Activated T-cell treated with anti-CD3 and anti-CD28 coated beads, Interleukin-2, amount 50 U/mL, for 1 hour (primary cell): ENCODE results near the gene TXNRD2.
A peak's percentile ranks its signal among the peaks of the same experiment; 100 is the strongest.

Source experiments
- DNase-seq: peaks from one replicate; pipeline ENCODE4 v3.0.0-alpha.2; 2020

Gene TXNRD2

GRCh38 chr22:19941365-19942082 lies at the start of gene TXNRD2, which contains the start of gene COMT:
TSS of gene TXNRD2 (minus strand) at chr22:19941818. CDS start at chr22:19941803, 15 bp downstream.
TSS of gene COMT (plus strand) at chr22:19941772. CDS start at chr22:19962527, 20,755 bp downstream.
- peak; percentile 76 for DNase-seq

GRCh38 chr22:19991395-19991644 lies 49.7 kb upstream of the TXNRD2 start:
- DNase-seq: no peak

GRCh38 chr22:19990609-19991394 lies 49.2 kb upstream of the TXNRD2 start:
- no peak for DNase-seq

GRCh38 chr22:19990188-19990587 lies 48.6 kb upstream of the TXNRD2 start:
- DNase-seq: no peak

- DNase-seq: no peak
These were observed 48.1 kb upstream of the TXNRD2 start for GRCh38 chr22:19989725-19990067.

- no peak for DNase-seq
These were observed 47.5 kb upstream of the TXNRD2 start for GRCh38 chr22:19988965-19989724.

- no peak for DNase-seq
These were observed 46.8 kb upstream of the TXNRD2 start for GRCh38 chr22:19988331-19988808.

- no peak for DNase-seq
These were observed 46.0 kb upstream of the TXNRD2 start for GRCh38 chr22:19987394-19988306.

- DNase-seq: peak; percentile 73
These were observed 45.1 kb upstream of the TXNRD2 start for GRCh38 chr22:19986410-19987341.

- no peak for DNase-seq
These were observed 44.4 kb upstream of the TXNRD2 start for GRCh38 chr22:19986011-19986409.

GRCh38 chr22:19984851-19985811 lies 43.5 kb upstream of the TXNRD2 start:
- no peak for DNase-seq

GRCh38 chr22:19984201-19984753 lies 42.7 kb upstream of the TXNRD2 start:
- DNase-seq: no peak

- DNase-seq: no peak
These were observed 42.1 kb upstream of the TXNRD2 start for GRCh38 chr22:19983741-19984140.

- DNase-seq: no peak
These were observed 41.5 kb upstream of the TXNRD2 start for GRCh38 chr22:19982991-19983578.

GRCh38 chr22:19981961-19982920 lies 40.6 kb upstream of the TXNRD2 start:
- no peak for DNase-seq

GRCh38 chr22:19981171-19981960 lies 39.7 kb upstream of the TXNRD2 start:
- no peak for DNase-seq

- no peak for DNase-seq
These were observed 39.1 kb upstream of the TXNRD2 start for GRCh38 chr22:19980766-19981165.
